ENCODE results near the gene BATF2. TPM values are rescaled to one million over a fixed set of nuclear protein-coding genes. Genes with fewer than 3 reads are reported as not detected.

The BATF2 gene
- total RNA-seq, 6 experiments from 2014 or later, result 1.9 to 2.5 (median 2.3) TPM

GRCh38 chr11:64963072-64963631 lies 33.6 kb downstream of the BATF2 start:
- Histone ChIP-seq H3K27me3 (no peaks in the 10 kb centered on the region), H3K36me3 (no peaks in the 10 kb centered on the region), H3K4me1 (no peaks in the 10 kb centered on the region), H3K27ac (no peak overlapping the region), H3K9me3 (no peaks in the 10 kb centered on the region), H3K4me3 (no peak overlapping the region)
- DNase-seq (no peak), ATAC-seq (no peak)
- 48% methylated on average over 2 of the region's 5 CpGs for WGBS (ENCODE audit: insufficient coverage, low coverage, low lambda C conversion rate, missing lambda C conversion rate)
- intact Hi-C loops (cut with DNase I), result no loop called here
- TF ChIP-seq, protein P1, sequence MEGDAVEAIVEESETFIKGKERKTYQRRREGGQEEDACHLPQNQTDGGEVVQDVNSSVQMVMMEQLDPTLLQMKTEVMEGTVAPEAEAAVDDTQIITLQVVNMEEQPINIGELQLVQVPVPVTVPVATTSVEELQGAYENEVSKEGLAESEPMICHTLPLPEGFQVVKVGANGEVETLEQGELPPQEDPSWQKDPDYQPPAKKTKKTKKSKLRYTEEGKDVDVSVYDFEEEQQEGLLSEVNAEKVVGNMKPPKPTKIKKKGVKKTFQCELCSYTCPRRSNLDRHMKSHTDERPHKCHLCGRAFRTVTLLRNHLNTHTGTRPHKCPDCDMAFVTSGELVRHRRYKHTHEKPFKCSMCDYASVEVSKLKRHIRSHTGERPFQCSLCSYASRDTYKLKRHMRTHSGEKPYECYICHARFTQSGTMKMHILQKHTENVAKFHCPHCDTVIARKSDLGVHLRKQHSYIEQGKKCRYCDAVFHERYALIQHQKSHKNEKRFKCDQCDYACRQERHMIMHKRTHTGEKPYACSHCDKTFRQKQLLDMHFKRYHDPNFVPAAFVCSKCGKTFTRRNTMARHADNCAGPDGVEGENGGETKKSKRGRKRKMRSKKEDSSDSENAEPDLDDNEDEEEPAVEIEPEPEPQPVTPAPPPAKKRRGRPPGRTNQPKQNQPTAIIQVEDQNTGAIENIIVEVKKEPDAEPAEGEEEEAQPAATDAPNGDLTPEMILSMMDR (IDR thresholded peaks at IDR 0.05), result no peak
- no peak for TF ChIP-seq POLR2A (IDR thresholded peaks at IDR 0.05)

GRCh38 chr11:64960719-64961118 lies 36.1 kb downstream of the BATF2 start:
- no peak overlapping the region for H3K27ac ChIP-seq
- DNase-seq (no peak), ATAC-seq (no peak)
- no peaks in the 10 kb centered on the region for H3K27me3 ChIP-seq
- intact Hi-C loops (cut with DNase I), result no loop called here
- TF ChIP-seq, protein P1 (IDR thresholded peaks at IDR 0.05), result no peak
- TF ChIP-seq POLR2A (IDR thresholded peaks at IDR 0.05), result no peak
- no peak overlapping the region for H3K4me3 ChIP-seq
- 49% methylated on average over 4 of the region's 4 CpGs for WGBS (ENCODE audit: insufficient coverage, low coverage, low lambda C conversion rate, missing lambda C conversion rate)
- no peaks in the 10 kb centered on the region for H3K9me3 ChIP-seq
- H3K36me3 ChIP-seq, result no peaks in the 10 kb centered on the region
- H3K4me1 ChIP-seq, result no peaks in the 10 kb centered on the region

GRCh38 chr11:64959498-64959897 lies 37.3 kb downstream of the BATF2 start:
- H3K4me1 ChIP-seq, result no peaks in the 10 kb centered on the region
- no peaks in the 10 kb centered on the region for H3K36me3 ChIP-seq
- no peak overlapping the region for H3K4me3 ChIP-seq
- no peak for TF ChIP-seq POLR2A (IDR thresholded peaks at IDR 0.05)
- TF ChIP-seq, protein P1 (IDR thresholded peaks at IDR 0.05), result no peak
- no peaks in the 10 kb centered on the region for H3K9me3 ChIP-seq
- DNase-seq (no peak), ATAC-seq (no peak)
- H3K27ac ChIP-seq, result no peak overlapping the region
- 52% methylated on average over 3 of the region's 3 CpGs for WGBS (ENCODE audit: insufficient coverage, low coverage, low lambda C conversion rate, missing lambda C conversion rate)
- intact Hi-C loops (cut with DNase I), result no loop called here
- H3K27me3 ChIP-seq, result no peaks in the 10 kb centered on the region

GRCh38 chr11:64954201-64954600 lies 42.6 kb downstream of the BATF2 start:
- no peak for ATAC-seq
- Histone ChIP-seq H3K4me1 (no peaks in the 10 kb centered on the region), H3K9me3 (no peaks in the 10 kb centered on the region), H3K36me3 (no peaks in the 10 kb centered on the region), H3K27ac (no peak overlapping the region), H3K27me3 (no peaks in the 10 kb centered on the region), H3K4me3 (no peak overlapping the region)
- WGBS (ENCODE audit: insufficient coverage, low coverage, low lambda C conversion rate, missing lambda C conversion rate), result 47% methylated on average over 5 of the region's 5 CpGs
- TF ChIP-seq, protein P1 (IDR thresholded peaks at IDR 0.05), result no peak
- no peak for TF ChIP-seq POLR2A (IDR thresholded peaks at IDR 0.05)
- DNase-seq, result no peak
- intact Hi-C loops (cut with DNase I), result no loop called here

DNA sequence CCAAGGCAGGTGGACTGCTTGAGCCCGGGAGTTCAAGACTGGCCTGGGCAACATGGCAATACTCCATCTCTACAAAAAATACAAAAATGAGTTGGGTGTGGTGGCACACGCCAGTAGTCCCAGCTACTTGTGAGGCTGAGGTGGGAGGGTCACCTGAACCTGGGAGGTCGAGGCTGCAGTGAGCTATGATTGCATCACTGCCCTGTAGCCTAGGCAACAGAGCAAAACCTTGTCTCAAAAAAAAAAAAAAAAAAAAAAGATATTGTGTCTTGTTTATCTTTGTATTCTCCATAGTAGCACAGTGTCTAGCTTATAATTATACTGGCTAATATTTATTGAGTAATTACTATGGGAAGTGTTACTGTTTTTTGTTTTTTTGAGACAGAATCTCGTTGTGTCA lies 45.2 kb downstream of the BATF2 start:
- H3K9me3 ChIP-seq, result no peaks in the 10 kb centered on the region
- 59% methylated on average over 4 of the region's 4 CpGs for WGBS (ENCODE audit: insufficient coverage, low coverage, low lambda C conversion rate, missing lambda C conversion rate)
- ATAC-seq (no peak), DNase-seq (no peak)
- H3K4me1 ChIP-seq, result no peaks in the 10 kb centered on the region
- H3K4me3 ChIP-seq, result no peak overlapping the region
- no peaks in the 10 kb centered on the region for H3K36me3 ChIP-seq
- no peak overlapping the region for H3K27ac ChIP-seq
- no peaks in the 10 kb centered on the region for H3K27me3 ChIP-seq
- intact Hi-C loops (cut with DNase I), result no loop called here
- no peak for TF ChIP-seq POLR2A (IDR thresholded peaks at IDR 0.05)
- TF ChIP-seq, protein P1 (IDR thresholded peaks at IDR 0.05), result no peak
